GM10266 (cell line): ENCODE data around the gene AMH.
A peak's percentile ranks its signal among the peaks of the same experiment; 100 is the strongest.

ENCODE experiments used
- DNase-seq: peaks from one replicate; pipeline ENCODE4 v3.0.0; 2012; ENCODE audit errors: extremely low spot score
- TF ChIP-seq, protein P1 (sequence below): IDR thresholded peaks from 2 replicates; pipeline ENCODE4 v1.5.1; 2012; ENCODE audit warnings: mild to moderate bottlenecking, low read depth; ENCODE audit not compliant: control insufficient read depth, insufficient read depth; ENCODE audit errors: missing control alignments

The AMH gene

DNA sequence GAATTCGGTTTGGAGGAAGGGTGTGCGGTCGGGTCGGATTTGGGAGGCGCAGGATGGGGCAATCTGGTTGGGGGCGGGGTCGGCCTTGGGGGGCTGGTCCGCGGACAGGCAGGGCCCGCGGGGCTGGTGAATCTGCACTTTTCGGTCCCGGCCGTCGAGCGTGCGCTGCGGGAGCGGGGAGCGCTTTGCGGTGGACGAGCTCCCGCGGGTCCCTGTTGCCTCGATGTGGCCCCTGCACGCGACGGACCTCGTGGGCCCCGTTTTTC is 21.0 kb downstream of the AMH start:
- TF ChIP-seq, protein P1, sequence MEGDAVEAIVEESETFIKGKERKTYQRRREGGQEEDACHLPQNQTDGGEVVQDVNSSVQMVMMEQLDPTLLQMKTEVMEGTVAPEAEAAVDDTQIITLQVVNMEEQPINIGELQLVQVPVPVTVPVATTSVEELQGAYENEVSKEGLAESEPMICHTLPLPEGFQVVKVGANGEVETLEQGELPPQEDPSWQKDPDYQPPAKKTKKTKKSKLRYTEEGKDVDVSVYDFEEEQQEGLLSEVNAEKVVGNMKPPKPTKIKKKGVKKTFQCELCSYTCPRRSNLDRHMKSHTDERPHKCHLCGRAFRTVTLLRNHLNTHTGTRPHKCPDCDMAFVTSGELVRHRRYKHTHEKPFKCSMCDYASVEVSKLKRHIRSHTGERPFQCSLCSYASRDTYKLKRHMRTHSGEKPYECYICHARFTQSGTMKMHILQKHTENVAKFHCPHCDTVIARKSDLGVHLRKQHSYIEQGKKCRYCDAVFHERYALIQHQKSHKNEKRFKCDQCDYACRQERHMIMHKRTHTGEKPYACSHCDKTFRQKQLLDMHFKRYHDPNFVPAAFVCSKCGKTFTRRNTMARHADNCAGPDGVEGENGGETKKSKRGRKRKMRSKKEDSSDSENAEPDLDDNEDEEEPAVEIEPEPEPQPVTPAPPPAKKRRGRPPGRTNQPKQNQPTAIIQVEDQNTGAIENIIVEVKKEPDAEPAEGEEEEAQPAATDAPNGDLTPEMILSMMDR: no peak
- DNase-seq: no peak

DNA sequence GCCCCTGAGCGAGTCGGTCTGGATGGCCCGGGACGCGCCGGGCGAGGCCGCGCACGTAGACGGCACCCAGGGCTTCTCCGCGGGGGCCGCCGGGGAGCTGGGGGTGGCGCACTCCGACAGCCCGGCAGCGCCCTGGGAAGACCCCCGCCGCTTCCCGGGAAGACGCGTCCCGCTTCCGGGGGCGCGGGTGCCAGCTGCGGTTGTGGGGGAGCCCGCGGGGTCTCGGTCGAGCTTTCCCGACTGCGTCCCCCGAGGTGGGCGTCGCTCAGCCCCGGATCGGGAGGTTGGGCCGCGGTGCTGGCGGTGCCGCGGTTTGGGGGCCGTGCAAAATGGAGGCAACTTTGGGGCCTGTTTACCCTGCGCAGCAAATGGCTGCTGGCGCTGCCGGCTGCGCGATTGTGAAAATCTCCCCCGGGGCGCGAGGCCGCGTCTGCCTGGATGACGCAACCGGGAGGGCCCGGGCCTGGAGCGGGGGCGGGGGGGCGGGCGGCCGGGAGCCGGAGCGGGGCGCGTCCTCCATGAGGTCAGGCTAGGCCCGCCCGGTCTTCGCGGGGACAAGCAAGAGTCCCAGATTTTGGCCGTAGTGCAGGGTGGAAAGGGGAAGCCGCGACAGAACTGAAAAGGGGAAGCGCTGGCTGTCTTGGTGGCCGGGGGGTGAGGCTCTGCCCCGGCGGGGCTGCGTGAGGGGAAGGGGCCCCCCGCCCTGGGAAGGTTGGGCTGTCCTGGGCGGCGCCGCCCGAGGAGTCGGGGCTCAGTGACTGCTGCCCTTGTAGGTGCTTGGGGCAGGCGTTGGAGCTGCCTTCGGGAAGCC is 21.5 kb downstream of the AMH start:
- TF ChIP-seq, protein P1: no peak
- peak; percentile 90 for DNase-seq

DNA sequence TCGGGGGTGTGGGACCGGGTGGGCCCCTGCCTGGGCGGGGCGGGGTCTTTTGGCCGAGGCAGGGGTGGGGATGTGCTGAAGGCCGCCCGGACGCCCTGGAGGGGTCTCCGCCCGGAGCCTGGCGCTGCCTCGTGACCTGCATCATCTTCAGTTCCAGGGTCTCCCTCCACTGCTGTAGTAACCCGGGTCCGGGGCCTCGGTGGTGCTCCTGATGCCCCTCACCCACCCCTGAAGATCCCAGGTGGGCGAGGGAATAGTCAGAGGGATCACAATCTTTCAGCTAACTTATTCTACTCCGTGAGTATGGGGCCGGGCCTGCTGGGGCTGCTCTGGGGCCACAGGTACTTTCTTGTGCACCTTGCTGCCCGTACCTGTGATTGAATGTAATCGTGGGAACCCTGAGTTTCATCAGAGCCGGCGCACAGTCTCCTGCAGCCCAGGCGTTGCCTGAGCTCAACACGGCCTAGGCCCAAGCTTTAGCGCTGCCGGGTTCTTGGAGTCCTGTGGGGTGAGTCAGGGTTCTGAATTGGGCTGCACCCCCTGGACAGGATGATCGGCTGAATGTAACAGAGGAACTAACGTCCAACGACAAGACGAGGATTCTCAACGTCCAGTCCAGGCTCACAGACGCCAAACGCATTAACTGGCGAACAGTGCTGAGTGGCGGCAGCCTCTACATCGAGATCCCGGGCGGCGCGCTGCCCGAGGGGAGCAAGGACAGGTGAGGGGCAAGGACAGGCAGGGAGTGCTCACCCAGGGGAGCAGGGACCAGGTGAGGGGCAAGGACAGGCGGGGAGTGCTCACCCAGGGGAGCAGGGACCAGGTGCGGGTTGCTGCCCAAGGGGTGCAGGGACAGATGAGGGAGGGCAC is 22.3 kb downstream of the AMH start:
- TF ChIP-seq, protein P1: no peak
- DNase-seq: no peak

DNA sequence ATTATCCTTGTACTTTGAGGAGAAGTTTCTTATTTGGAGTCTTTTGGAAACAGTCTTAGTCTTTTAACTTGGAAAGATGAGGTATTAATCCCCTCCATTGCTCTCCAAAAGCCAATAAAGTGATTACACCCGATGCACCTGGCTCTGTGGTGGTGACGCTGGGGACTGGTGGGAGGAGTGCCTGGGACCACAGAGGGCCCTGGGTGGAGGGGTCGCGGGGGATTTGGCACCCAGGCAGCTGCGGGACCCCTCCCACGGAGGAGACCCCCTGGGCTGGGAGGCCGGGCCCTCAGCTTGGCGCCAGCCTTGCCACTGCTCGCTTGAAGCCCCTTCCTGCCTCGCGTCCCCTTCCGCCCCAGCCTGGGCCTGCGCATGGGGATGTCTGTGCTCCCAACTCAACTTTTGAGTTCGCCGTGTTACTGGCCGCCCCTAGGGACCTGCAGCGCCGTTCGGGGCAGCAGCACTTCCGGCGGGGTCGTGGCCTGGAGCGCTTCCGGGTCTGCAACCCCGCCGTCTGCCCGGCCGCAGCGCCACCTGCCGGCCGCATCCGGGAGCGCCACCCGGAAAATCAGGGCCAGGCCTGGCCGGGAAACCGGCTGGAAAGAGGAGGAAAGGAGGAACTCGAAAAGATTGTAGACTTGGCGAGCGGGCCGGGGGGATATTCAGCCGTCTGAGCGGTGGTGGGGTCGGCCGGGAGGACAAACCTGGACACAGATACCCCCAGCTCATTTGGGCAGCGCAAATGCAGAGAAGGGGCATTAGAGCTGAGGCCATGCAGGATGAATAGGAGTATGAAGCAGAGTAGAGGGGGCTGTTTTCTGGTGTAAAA is 24.4 kb downstream of the AMH start:
- TF ChIP-seq, protein P1: peak; percentile 98
- peak; percentile 96 for DNase-seq

DNA sequence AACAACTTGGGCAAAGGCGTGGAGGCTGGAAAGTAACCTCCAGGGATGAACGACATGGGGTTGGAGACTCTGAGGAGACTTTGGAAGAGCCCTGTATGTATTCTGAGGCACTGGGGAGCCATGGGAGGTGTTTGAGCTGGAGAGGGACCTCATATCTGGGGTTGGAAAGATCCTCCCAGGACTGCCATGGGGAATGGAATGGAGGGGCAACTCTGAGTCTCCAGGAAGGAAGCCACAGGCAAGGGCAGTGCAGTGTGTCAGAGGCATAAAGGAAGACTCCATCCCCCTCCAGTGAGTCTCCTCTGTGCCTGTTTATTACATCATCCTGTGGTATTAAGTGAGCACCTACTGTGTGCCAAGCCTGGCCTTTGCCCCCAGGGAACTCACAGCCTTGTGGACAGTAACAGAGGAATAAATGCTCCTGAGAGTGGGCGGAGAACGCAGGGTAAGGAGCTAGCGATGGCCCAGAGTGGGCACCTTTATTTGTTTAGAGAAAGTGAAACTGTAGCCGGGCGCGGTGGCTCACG is 25.1 kb downstream of the AMH start:
- TF ChIP-seq, protein P1: no peak

DNA sequence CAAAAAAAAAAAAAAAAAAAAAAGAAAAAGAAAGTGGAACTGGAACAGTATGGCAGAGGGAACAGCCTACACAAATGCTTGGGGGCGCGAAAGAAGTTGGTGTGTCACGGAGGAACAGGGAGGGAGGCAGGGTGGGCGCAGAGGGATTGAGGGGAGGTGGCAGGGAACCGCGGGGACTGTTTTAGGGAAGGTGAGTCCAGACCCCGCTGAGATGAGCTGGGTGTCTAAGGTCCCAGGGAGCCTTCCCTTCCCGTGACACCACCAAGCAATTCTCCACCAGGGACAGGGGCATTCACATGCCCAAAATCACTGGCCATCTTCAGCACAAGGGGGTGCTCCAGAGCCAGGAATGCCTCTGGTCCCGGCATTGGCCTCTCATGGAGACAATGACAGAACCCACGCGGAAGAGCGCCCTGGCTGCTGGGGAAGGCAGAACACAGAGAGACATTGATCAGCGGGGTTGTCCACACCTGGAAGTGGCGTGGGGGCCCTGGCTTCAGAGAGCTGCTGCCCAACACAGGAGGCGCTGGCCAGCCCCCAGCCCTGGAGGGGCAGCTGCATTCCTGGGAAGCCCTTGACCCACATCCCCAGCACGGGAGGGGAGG is 25.9 kb downstream of the AMH start:
- TF ChIP-seq, protein P1: peak; percentile 57
- peak; percentile 78 for DNase-seq

More for the DNA sequence above, 25.1 kb downstream of the AMH start:
- no peak for DNase-seq
